Ecto neural progenitor cell (in vitro differentiated cells): Measurements from ENCODE around the gene SLC16A14.
A peak's percentile ranks its signal among the peaks of the same experiment; 100 is the strongest.
"Not testable (repeated sequence)": the region's sequence is repeated elsewhere in the genome, so short reads cannot be mapped to it uniquely, and the experiment has no call there.

Experiments used
- DNase-seq: peaks from one replicate; pipeline ENCODE4 v3.0.0-alpha.2; 2018; ENCODE audit warnings: low spot score

The SLC16A14 gene

GRCh38 chr2:230068651-230069055 lies at the start of gene SLC16A14:
Gene SLC16A14 (minus strand): TSS chr2:230068924. CDS start chr2:230059352, 9,572 bp downstream.
- DNase-seq = no peak

GRCh38 chr2:230106771-230107170 lies 38.0 kb upstream of the SLC16A14 start:
- DNase-seq = no peak

GRCh38 chr2:230101967-230102366 lies 33.2 kb upstream of the SLC16A14 start:
- not testable (repeated sequence) for DNase-seq

- DNase-seq = no peak
Measured at GRCh38 chr2:230097841-230098240, 29.1 kb upstream of the SLC16A14 start.

- DNase-seq = no peak
Measured at GRCh38 chr2:230097424-230097823, 28.7 kb upstream of the SLC16A14 start.

GRCh38 chr2:230090967-230091366 lies 22.2 kb upstream of the SLC16A14 start:
- DNase-seq = no peak

- no peak for DNase-seq
Measured at GRCh38 chr2:230085201-230085600, 16.5 kb upstream of the SLC16A14 start.

- no peak for DNase-seq
Measured at GRCh38 chr2:230077851-230078547, 9.3 kb upstream of the SLC16A14 start.

- no peak for DNase-seq
Measured at GRCh38 chr2:230076819-230077218, 8.1 kb upstream of the SLC16A14 start.

- no peak for DNase-seq
Measured at GRCh38 chr2:230075988-230076631, 7.4 kb upstream of the SLC16A14 start.

GRCh38 chr2:230071421-230071820 lies 2.7 kb upstream of the SLC16A14 start:
- no peak for DNase-seq

GRCh38 chr2:230069402-230069801 lies 678 bp upstream of the SLC16A14 start:
- DNase-seq = no peak

GRCh38 chr2:230068016-230068650 lies 591 bp downstream of the SLC16A14 start:
- DNase-seq = peak; percentile 79

GRCh38 chr2:230060672-230061293 lies 7.9 kb downstream of the SLC16A14 start:
- DNase-seq = peak; percentile 18

- no peak for DNase-seq
Measured at GRCh38 chr2:230053753-230054478, 14.8 kb downstream of the SLC16A14 start.

- DNase-seq = no peak
Measured at GRCh38 chr2:230052299-230052698, 16.4 kb downstream of the SLC16A14 start.

- DNase-seq = no peak
Measured at GRCh38 chr2:230050136-230050535, 18.6 kb downstream of the SLC16A14 start.

- DNase-seq = no peak
Measured at GRCh38 chr2:230048010-230048671, 20.6 kb downstream of the SLC16A14 start.

- no peak for DNase-seq
Measured at GRCh38 chr2:230046491-230046890, 22.2 kb downstream of the SLC16A14 start.

- DNase-seq = no peak
Measured at GRCh38 chr2:230043461-230043860, 25.3 kb downstream of the SLC16A14 start.

GRCh38 chr2:230043025-230043424 lies 25.7 kb downstream of the SLC16A14 start:
- DNase-seq = no peak

GRCh38 chr2:230042195-230042594 lies 26.5 kb downstream of the SLC16A14 start:
- no peak for DNase-seq
